GM18858 (cell line): ENCODE results near the gene ARID3B.
"Not testable (repeated sequence)": the region's sequence is repeated elsewhere in the genome, so short reads cannot be mapped to it uniquely, and the experiment has no call there.

Experiments used
- ATAC-seq: cut with Tn5 transposase; IDR thresholded peaks from one replicate; pipeline ENCODE4 v1.9.1; 2021; ENCODE audit not compliant: unreplicated experiment

ARID3B gene, protein sequence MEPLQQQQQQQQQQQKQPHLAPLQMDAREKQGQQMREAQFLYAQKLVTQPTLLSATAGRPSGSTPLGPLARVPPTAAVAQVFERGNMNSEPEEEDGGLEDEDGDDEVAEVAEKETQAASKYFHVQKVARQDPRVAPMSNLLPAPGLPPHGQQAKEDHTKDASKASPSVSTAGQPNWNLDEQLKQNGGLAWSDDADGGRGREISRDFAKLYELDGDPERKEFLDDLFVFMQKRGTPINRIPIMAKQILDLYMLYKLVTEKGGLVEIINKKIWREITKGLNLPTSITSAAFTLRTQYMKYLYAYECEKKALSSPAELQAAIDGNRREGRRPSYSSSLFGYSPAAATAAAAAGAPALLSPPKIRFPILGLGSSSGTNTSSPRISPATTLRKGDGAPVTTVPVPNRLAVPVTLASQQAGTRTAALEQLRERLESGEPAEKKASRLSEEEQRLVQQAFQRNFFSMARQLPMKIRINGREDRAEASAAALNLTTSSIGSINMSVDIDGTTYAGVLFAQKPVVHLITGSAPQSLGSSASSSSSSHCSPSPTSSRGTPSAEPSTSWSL

DNA sequence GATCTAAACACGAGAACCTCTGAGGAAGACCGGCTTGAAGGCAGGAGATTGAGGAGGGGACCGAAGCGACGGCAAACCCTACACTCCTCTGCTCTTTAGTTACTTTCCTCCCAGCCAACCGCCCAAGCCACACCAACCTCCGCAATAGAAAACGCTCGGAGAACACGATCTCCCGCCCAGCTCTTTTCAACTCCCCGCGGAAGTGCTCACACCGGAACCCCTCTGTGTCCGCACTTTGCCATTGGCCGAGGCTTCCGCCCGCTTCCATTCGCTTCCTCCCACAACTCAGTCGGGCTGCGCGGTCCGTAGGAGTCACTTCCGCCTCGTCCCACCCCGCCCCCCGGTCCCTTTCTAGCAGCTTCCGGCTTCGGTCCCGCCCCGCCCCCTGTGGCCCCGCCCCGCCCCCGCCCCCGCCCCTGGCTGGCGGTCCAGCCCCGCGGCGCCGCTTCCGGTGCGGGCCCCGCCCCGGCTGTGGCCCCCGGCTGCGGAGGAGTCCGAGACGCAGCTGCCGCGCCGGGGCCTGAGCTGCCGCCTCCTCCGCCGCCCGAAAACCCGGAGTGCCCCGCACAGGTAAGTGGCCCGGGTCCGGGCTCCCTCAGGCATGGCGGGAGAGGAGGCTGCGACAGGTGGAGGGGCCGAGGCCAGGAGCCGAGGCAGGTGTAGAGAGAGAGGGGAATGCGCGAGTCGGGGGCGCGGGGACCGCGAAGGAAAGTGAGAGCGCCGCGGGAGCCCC is at the start of gene ARID3B:
ARID3B (plus strand) TSS at position 460 of the 733 bp plus-strand sequence. CDS start 2,717 bp downstream, outside the sequence.
- peak; percentile 42 for ATAC-seq

DNA sequence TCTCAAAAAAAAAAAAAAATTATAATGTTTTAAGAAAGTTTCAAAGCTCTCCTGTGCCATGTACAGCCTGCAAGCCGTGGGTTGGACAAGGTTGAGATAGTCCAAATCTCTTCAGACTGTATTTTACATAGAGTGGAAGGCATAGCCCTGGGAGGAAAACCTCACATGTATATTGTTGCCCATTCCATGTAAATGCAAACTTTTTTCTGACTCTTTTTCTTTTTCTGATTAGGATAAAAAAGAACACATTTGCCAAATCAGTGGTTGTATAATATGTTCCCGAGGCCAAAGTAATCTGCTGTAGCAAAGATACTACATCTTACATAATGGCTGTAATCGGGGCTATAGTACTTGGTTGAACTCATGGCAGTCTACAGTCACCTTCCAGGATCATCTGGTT is 44.4 kb upstream of the ARID3B start:
- no peak for ATAC-seq

DNA sequence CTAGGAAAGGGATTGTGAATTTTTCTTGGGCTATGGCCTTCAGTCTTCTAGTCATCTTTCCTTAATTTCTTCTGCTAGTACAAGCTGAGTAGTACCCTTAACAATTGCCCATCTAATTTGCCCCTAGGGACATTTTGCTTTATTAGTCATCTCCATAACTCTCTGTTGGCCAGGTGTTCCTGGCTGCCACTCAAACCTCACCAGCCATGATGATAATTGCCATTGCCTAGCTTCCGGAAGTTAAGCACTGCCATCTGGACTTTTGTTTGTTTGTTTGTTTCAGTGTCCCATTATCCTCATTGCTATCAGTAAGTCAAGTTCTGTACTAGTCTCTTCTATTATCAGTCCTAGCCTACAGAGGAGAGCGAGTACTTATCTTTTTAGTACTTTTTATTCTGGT is 43.4 kb upstream of the ARID3B start:
- ATAC-seq: no peak

DNA sequence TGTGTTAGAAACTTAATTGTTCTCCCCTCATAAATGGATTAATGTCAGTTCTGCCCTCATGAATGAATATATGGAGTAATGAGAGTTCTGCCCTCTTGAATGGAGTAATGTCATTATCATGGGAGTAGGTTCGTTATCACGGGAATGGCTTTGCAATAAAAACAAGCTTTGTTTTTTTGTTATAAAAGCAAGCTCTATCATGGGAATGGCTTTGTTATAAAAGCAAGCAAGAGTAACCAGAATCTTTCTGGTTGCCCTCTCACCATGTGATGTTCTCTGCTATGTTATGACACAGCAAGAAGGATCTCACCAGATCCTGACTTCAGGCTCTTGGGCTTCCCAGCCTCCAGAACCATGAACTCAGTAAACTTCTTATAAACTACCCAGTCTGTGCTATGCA is 41.7 kb upstream of the ARID3B start:
- no peak for ATAC-seq

DNA sequence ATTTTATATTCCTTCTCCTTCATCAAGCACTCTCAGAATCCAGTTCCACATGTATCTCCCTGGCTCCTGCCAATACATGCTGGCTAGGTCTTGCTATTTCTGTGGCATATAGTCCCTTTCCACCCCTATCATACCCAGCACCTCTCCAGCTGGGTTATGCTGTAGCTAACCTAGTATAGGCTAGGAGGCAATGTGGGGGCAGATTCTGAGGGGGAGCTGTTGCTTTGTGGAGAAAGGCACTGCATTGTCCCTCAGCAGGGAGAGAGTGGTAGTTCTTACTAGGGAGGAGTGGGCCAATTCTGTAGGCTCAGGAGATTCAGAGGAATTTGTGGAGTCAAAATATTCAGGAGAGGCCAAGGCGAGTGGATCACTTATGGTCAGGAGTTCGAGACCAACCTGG is 40.6 kb upstream of the ARID3B start:
- ATAC-seq: no peak

DNA sequence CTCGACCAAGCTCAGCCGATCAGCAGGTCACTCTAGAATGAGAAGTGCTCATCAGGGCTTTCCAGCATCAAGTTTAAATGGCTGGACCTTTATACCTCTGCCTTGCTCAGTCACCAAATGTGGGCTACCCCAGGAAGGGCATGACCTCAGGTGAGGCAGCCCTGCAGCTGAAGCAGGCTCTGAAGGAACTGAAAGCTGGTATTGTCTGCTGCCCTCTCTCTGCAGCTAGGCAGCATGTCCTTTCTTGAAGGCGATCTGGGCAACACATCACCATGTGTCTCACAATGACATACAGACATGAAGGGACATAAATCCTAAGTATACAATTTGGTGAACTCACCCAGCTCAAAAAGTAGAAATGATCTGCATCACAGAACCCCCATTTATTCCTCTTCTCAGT is 38.7 kb upstream of the ARID3B start:
- ATAC-seq: no peak

DNA sequence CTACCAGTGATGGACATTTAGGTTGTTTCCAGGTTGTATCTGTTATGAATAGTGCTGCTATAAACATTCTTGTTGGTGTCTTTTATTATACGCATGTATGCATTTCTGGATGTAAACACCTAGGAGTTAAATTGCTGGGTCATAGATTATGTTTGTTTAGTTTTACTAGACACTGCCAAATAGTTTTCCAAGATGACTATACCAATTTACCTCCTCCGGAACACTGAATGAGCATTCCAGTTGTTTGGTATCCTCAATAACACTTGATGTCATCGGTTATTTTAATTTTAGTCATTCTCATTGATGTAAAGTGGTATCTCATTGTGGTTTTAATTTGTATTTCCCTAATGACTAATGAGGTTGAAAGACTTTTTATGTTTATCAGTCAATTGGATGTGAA is 36.6 kb upstream of the ARID3B start:
- ATAC-seq: no peak

DNA sequence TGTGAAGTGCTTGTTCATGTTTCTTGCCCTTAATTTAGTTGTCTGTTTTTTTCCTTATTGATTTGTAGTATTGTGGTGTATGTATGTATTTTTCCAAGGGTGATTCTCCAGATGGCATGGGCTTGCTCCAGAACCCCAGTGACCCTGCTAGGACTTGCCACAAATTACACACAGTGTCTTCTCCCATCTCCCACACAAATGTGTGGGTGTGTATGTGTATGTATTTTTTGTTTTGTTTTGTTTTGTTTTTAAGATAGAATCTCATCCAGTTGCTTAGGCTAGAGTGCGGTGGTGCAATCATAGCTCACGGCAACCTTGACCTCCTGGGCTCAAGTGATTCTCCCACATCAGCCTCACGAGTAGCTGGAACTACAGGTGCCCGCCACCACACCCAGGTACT is 36.2 kb upstream of the ARID3B start:
- no peak for ATAC-seq

DNA sequence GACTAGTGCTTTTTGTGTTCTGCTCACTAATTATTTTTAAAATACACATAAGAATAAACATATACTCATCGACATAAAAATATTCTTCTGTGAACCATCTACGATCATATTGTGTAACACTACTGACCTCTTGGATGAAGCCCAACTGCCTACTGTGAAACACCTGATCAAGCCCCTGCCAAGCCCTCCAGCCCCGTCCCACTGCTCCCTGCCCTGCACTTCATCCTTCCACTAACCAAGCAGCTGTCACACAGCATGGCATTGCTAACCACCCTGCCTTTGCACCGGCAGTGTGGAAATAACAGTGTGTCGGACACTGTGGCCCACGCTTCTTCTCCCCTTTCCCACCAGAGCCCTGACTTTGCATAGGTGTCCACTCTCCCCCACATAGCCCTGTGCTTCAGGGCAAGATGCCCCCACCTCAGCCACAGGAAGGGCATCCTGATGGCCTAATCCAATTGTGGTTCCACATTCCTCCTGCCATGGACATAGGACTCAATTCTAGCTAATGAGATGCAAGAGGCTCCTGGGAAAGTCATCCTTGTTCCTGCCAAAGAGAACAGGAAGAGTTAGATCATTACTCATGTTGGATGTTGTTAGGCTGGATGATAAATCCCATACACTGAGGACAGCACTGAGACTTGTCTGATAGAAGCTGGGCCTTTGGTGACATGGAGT is 35.0 kb upstream of the ARID3B start:
- ATAC-seq: no peak

DNA sequence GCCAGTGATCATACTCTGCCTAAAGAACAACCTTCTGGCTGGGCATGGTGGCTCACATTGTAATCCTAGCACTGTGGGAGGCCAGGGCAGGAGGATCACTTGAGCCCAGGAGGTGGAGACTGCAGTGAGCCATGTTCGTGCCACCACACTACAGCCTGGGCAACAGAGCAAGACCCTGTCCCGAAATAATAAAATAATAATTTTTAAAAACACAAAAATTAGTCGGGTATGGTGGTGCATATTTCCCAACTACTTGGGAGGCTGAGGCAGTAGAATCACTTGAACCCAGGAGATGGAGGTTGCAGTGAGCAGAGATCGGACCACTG is 34.5 kb upstream of the ARID3B start:
- ATAC-seq: no peak

DNA sequence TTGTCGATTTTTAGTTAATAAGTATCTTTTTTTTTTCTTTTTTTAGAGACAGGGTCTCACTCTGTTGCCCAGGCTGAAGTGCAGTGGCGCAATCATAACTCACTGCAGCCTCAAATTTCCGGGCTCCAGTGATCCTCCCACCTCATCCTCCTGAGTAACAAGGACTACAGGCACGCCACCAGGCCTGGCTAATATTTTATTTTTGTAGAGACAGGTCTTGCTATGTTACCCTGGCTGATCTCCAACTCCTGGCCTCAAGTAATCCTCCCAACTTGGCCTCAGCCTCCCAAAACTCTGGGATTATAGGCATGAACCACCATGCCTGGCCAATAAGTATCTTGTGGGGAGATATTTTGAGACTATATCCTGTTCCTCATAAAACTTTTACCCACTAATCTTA is 29.4 kb upstream of the ARID3B start:
- ATAC-seq: no peak

DNA sequence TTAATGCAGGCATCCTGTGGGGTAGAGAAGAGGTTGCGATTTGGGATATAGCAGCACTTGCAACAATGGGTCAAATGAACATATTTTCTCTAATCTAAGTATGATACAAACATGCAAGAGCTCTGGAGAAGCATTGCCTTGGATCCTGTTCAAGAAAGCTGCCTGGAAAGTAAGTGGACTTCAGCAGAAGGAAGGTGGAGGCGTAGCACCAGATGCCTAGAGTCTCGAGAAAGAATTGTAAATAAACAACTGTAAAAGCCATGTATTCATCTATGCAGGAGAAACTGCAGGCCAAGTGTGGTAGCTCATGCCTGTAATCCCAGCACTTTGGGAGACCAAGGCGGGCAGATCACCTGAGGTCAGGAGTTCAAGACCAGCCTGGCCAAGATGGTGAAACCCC is 27.0 kb upstream of the ARID3B start:
- ATAC-seq: not testable (repeated sequence)

DNA sequence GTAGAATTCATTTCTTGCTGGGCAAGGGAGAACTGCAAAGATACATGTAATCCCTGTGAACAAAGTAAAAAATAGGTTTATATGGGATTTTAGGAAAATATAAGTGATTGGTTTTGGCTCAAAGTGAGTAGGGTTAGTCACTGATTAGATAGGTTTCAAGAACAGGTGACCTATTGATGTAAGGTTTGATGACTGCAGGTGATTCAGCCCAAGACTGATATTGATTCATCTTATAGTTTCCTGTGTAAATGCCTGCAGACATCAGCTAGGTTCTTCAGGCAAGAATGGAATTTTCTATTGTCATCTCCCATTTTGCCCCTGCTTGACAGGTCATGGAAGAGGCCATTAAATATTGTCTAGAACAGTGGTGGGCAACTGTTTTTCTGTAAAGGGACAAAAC is 23.9 kb upstream of the ARID3B start:
- ATAC-seq: no peak

DNA sequence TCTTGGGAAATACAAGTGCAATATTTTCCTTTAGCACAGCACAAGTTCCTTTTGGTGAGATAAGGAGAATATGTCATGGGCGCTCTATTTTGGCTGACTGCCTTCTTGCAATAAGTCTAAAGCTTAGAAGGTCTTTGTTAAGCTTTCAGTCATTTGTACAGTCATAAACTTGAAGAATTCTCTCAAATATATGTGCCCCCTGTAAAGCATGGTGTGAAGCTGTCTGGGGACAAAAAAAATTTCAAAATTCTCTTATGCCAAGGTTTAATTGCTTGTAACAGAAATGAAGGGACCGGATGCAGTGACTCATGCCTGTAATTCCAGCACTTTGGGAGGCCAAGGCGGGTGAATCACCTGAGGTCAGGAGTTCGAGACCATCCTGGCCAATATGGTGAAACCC is 21.7 kb upstream of the ARID3B start:
- no peak for ATAC-seq

DNA sequence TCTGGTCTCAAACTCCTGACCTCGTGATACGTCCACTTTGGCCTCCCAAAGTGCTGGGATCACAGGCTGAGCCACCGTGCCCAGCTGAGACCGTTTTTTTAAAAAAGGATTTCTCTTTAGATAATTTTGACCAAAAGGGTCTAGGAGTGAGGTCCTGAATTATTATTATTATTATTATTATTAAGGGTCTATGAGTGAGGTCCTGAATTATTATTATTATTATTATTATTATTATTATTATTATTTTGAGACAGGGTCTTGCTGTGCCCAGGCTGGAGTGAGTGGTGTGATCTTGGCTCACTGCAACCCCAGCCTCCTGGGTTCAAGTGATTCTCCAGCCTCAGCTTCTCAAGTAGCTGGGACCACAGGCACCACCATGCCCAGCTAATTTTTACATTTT is 20.6 kb upstream of the ARID3B start:
- ATAC-seq: no peak

DNA sequence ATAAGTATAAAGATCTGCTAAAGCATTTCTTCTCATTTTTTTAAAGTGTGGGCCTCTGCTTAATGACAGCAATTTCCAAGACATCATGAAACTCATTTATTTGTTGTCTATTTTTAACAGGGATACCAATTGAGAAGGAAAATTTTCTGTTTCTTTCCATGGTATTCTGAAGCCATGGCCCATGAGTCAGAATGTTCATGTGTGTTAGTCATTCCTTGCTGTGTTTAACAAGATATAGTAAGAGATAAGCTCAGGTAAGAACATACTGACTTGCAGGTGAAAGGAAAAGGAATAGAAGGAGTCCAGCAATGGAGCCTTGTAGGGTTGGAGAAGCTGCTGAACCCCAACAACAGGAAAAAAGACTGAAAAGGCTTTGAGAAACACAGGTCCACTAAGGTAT is 17.0 kb upstream of the ARID3B start:
- no peak for ATAC-seq

DNA sequence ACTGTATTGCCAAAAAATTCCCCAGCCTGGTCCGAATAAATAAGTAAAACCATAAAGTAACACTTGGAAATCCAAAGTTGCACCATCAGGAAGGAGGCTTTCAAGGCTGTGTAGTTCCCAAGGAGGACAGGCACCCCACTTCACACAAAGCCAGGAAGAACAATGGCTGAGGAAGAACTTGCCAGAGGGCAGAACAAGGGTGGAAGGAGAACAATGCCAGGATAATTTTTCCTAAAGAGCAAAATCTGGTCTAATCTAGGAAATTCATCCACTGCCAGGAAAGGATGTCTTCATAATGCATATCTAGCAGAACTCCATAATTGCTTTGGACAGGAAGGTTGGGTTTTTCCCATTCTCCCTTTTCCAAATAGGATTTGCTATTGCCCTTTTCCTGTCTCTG is 15.7 kb upstream of the ARID3B start:
- ATAC-seq: no peak

DNA sequence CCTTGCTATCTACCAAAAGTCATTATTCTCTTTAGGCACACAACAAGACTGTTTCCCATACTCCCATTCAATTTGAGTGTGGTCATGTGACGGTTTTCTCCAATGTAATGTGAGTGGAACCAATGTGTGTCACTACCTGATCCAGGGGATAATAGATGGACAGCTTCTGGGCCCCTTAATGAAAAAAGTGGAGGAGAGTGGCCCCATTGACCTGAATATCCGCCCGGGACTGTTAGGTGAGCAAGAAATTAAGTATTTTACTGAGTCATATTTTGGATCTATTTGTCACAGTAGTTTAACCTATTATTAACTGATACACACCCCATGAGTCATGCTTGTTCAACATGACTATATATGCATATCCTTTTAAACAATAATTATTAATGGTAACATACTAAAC is 15.1 kb upstream of the ARID3B start:
- ATAC-seq: no peak

DNA sequence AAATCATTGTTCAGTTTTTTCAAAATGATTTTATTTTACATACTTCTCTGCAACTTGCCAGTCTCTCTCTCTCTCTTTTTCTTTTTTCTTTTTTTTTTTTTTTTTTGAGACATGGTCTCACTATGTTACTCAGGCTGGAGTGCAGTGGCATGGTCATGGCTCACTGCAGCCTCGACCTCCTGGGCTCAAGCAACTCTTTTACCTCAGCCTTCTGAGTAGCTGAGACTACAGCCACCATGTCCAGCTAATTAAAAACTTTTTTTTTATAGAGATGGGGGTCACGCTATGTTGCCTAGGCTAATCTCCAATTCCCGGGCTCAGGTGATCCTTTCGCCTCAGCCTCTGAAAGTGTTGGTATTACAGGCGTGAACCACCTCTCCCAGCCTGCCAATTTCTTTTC is 12.1 kb upstream of the ARID3B start:
- ATAC-seq: no peak

DNA sequence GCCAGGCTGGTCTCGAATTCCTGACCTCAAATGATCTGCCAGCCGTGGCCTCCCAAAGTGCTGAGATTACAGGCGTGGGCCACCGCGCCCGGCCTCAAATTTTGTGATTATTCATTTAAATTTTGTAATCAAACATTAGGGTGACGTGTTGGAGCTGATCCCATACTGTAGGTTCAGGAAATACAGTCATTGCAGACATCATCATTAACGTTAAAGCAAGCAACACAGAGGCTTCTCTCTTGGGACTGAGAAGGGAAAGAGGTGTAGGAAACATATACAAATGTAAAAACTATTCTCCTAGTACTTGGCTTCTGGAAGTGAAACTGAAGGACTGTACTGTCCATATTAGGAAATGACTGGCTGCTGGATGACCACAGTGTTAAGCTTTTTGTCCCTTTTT is 11.1 kb upstream of the ARID3B start:
- no peak for ATAC-seq

DNA sequence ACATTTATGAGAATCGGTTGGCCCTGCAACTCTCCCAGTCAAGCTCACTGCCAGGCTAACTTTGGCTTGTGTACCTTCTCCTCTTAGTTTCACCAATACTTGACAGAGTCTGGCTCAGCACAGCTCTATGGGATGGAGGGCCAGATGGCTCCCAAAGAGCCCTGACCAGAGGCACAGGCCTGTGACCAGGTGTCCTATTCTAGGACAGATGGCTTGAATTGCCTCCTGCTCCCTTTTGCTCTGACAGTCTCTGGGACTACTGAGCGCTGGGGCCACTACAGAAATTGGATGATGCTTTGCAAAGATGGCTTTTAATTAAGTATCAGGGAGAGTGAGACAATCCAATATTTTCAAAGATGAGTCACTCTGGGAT is 10.3 kb upstream of the ARID3B start:
- no peak for ATAC-seq
